GM10847 (cell line): ENCODE measurements around the gene PCYT2.

Experiments used
- POLR2A ChIP-seq: IDR thresholded peaks from 2 replicates; pipeline ENCODE4 v1.6.1; 2011; ENCODE audit not compliant: insufficient read length; ENCODE audit errors: extremely low read depth

PCYT2 gene

DNA sequence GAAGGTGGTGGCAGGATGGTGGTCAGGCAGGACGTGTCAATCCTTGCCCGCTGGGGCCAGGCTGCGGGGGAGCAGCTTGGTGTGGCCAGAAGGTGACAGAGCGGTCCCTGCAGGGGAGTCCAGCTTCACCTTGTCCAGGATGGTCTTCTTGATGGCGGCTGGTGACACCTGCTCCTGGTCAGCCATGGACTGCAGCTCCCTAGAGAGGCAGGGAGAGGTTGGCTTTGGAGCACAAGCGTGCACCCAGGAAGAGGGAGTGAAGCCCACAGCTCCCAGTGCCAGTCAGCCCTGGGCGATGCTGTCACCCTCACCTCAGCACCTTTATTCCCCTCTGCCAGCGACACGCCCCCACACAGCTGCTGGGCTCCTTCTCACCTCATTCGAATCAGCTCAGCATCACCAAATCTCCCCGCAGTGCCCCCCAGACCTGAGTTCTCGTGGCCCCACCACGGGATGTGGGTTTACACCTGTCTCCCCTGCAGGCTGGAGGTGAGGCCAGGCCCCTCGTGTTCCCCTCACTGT lies 22.0 kb upstream of the PCYT2 start:
- no peak for TF ChIP-seq POLR2A

DNA sequence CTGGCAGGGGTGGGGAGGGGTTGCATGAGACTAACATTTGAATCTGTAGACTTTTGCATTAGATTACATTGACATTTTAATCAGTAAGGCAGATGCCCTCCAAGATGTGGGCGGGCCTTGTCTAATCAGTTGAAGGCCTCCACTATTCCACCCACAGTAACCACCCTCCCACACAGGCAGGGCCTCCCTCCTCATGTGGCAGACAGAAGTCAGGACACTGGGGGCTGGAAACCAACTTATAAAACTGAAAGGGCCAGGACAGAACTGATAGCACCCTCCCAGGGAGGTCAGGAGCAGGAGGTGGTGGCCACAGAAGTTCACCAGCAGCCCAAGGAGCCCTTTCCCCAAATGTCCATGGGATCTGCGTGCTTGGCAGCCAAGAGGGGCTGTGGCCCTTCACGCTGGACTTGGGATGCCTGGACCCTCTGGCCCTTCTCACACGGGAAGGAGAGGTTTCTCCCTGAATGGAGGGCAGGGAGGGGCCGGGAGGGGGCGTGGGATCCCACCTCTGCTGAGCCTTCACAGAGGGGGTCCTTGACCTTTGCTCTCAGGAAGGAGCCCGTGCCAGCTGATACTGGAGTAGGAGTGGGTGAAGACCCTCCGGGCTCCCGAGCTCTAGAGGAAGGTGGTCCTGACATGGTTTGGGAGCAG lies 21.3 kb upstream of the PCYT2 start:
- TF ChIP-seq POLR2A = no peak

DNA sequence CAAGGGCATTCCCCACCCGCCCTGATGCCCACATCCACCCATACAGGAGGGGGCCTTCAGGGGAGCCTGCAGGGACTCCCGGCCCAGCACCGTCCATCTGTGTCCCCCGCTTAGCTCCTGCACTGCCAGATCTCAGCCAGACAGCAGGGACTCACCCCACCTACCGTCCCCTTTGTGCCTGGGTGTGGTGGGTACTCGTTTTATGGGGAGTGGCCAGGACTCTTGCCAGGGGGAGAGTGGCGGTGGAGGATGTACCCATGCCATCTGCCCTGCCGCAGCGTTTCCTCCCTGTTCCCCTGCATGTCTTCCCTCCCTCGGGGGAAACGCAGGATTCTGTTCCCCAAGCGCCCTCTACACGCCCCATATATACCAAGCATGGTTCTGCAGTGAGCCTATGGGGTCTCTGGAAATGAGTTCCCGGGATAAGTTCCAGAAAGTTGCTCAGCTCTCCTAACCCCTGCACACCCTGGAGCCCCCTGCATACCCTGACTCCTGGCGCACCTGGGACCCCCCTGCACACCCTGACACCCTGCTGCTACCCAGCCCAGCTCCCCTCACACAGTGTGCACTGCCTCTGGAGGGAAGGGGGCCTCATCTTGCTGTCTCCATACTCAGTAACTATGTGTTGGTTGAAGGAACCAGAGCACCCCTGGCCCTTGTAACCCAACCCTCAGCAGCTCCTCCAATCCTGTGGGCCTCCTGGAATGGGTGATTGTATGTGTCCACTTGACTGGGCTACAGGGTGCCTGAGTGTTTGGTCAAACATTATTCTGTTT lies 20.5 kb upstream of the PCYT2 start:
- TF ChIP-seq POLR2A = no peak

DNA sequence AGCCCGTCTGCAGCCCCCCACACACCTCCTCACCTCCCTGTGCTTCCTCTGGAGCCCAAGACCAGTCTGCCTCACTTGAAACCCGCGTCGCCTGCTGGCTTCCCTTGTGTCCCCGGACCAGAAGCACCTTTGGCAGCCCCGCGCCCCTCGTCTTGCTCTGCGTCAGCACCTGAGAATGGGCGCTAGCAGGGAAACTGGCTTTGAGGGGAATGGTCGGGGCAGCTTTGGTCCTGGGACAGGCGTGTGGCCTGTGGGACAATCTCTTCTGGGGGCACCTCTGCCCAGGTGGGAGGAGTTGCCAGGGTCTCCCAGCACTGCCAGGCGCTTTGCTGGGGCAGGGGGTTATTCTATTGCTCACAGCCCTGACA lies 20.0 kb upstream of the PCYT2 start:
- no peak for TF ChIP-seq POLR2A

DNA sequence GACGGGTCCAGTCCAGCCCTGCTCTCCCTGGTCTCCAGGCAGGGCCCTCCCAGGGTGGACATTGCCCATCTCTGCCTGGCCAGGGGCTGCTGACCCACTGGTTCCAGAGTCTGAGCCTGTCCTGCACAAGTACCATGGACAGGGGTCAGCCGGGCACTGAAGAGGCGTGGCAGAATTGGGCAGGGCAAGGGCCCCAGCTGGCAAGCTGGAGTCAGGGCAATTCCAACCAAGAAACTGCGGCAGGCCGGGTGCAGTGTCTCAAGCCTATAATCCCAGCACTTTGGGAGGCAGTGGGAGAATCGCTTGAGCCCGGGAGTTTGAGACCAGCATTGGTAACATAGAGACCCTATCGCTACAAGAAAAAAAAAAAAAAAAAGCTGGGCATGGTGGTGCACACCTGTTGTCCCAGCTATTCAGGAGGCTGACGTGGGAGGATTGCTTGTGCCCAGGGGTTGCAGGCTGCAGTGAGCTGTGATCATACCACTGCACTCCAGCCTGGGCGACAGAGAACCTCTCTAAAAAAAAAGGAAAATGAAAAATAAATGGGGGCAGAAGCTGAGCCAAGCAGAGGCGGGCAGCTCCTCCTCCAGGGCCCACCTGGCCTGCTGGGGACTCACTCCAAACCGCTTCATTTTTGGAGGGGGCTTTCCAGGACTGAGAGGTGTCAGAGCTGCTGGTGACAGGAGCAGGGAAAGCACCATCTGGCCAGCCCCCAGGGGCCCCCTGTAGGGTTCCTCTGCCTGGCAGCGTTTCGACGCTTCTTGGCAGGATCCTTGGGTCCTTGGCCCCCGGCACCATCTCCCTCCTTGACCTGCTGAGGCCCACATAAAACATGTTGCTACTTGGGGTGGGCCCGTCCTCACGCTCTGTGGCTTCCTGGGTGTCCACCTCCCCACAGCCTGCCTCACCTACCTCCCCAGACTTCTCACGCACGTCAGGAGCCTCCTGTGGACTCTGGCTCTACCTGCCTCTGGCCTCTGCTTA lies 19.2 kb upstream of the PCYT2 start:
- TF ChIP-seq POLR2A = no peak

DNA sequence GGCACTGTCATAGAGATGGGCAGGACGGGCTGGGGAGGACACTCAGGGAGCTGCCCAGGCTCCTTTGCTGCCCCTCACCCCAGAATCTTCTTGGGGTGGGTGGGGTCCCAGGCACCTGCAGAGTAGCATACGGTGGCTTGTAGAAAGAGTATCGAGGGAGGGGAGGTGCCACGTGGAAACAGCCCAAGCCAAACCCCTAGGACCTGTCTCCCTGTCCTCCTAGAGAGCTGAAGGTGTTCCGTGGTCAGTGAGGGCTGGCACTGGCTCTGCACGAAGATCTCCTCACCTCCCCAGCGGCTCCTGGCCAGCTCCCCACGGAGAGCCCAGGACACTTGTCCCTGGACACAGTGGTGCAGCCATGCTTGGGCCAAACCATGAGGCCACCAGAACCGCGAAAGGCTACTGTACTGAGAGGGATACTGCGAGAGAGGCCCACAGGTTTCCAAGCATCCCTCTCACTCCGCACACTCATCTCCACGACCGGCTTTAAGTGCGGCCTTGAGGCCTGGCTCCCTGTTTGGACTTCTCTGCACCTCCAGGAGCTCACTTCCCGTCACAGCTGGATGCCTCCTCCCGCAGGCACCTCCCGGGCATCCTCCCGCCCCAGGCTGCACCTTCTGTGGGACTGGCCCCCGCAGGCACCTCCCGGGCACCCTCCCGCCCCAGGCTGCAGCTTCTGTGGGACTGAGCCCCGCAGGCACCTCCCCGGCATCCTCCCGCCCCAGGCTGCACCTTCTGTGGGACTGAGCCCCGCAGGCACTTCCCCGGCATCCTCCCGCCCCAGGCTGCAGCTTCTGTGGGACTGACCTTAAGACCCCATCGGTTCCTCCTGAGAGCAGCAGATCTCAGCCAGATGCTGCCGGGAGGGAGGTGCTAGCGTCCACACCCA lies 18.3 kb upstream of the PCYT2 start:
- TF ChIP-seq POLR2A = no peak

DNA sequence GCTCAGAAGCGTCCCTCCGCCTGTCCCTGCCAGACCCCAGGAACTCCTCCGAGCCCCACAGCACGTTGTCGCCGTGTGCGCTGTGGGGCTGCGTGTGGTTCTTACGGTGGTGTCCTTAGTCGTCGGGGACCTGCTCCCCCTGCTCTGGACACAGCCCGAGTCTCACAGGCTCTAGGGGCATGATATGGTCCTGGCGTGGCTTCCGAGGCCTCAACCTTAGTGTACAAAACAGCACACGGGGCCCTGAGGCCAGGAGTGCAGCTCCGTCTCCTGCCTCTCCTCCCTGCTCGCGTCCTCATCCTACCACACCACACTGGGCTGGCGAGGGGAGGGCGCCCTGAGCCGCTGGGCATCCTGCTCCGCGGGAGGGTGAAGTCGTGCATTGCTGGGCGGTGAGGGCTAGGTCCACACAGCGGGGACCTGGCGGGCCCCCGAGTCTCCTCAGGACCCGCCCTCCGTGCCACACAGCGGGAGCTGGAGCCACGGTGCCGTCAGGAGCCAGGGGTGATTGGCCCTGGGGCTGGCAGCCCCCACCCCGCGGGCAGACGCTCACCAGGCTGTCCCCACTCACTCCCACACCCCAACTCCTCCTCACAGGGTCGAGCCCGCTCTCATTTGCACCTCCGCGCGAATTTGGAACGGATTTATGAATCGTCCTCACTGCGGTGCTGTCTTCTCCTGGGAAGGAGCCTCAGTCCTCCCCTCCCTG lies 17.5 kb upstream of the PCYT2 start:
- TF ChIP-seq POLR2A = no peak

DNA sequence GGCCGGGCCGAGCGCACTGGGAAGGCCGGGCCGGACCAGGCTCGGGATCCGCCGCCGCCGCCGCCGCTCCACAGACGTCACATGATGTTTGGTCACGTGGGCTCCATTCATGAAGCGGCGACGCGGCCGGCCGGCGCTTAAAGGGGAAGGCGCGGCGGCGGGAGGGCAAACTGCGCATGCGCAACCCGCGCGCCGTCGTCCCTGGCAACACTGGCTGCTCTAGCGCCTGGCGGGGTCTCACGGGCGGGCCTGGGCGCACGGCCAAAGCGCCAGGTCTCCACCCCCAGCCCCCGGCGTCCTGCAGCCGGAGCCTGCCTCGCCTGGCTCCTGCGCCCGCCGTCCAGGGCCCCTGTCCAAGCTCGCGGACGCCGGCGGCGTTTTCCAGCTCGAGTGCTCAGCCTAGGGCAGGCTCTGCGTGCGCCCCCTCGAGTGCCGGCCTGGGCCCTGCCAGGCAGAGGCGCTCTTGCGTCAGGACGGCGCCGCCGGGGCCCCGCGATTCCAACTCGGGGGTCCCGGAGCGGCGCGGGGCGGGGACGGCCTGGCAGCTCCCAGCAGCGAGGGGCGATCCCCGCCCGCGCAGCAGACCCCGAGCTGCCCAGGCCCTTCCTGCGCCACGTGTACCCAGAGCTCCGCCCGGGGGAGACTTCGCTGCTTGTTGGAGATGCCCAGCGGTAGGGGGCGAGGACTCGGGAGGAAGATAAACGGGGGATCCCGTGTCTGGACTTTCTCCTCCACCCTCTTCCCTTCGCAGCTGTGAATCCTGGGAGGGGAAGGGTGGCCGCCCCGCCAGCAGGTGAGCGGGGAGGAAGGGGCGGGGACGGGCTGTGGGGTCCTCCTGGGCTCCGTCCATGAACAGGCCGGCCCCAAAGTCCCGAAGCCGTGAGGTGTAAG lies 16.7 kb upstream of the PCYT2 start, which contains the start of gene MAFG:
MAFG (minus strand) TSS at position 83 of the 891 bp plus-strand sequence. CDS start 4,550 bp downstream, outside the sequence.
- peak; percentile 35 for TF ChIP-seq POLR2A

DNA sequence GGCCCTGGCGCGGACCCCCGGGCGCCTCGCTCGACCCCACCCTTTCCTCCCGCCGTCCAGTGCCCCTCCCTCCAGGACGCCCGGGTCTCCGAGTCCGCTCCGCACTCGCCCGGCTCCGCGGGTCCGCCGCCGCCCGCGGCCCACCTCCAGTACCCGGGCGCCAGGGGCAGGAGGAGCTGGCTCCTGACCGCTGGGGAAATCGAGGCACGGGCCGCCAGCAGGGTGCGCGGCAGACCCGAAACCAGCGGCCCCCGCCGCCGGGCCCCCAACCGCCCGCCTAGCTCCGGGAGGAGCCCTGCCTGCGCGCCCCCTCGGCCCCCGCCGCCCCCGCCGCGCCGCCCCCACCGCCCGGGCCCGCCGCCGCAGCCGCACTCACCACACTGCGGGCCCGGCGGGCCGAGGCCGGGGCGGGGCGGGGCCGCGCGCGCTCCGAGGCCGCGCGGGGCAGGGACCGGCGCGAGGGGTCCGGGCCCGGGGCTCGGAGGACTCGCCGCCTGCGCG lies 16.0 kb upstream of the PCYT2 start:
- no peak for TF ChIP-seq POLR2A

DNA sequence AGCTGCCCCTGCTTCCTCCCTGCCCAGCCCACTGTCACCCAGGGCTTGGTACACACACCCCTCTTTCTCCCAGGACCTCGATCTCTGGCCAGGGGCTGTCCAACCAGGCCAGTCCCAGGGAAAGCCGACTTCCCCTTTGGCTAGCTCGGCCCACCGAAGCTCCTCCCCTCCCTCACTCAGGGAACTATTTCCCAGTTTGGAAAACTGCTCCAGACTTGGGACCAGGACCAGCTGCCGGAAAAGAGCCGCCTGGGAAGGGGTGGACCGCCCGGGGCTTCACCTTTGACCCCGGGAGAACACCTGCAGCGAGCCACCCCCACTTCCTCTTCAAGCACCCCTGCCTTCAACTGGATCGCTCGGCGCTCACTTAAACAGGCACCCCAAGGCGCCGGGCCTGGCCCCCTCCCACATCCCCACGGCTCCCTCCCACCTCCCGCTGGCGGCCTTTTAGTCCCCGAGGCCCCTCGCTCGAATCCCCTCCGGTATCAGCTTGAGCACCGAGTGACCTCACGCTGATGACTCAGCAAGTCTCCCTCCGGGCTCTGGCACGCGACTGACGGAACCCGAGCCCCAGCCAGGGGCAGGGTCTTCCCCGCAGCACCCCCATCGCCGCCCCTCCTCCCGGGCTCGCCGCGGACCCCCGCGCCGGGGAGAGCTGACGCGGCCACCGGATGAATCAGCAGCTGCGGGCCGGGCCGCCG lies 15.4 kb upstream of the PCYT2 start:
- no peak for TF ChIP-seq POLR2A

DNA sequence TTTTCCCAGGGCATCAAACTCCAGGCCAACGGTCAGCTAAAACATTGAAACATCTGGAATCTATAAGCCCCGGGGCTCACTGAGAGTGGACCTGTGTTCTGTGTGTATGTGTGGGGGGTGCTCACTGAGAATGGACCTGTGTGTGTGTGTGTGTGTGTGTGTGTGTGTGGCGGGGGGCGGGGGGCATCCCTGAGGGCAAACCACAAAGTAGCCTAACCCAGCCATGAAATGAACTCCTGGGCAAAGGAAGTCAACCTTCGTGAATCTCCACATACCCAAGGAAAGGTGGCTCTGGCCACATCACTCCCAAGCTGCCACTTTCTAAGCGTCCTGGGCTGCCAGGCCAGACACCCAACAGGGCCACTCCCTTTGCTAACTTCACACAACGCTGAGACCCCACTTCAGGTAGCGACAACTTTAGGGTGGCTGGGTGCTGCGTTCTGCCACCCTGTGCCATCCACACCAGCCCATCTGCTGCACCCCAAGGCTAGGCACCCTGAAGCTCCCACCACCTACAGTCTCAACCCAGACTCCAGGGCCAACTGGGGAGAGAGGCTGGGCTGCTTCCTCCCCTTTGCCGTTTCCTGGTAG lies 14.8 kb upstream of the PCYT2 start:
- no peak for TF ChIP-seq POLR2A
